K562 (cell line): Measurements from ENCODE around the gene SYT6. TPM values are rescaled to one million over a fixed set of nuclear protein-coding genes. Genes with fewer than 3 reads are reported as not detected.
"Not testable (repeated sequence)": the region's sequence is repeated elsewhere in the genome, so short reads cannot be mapped to it uniquely, and the experiment has no call there.

ENCODE experiments used
- ATAC-seq: fragments of 200-7000 bp; cut with Tn5 transposase; 3 replicates; pipeline ENCODE4 v1.9.1; 2020; ENCODE audit warnings: moderate library complexity
- BruUV-seq: library from RNA; stranded (reverse); fragments of 400-500 nt; replicated peaks from 2 replicates; lab custom pipeline; 2021; lab: Mats Ljungman, UMichigan
- CTCF ChIA-PET: fragments of 300-600 bp; formaldehyde crosslinking; extraction: SDS; loops from one replicate; lab custom pipeline; 2021; ENCODE audit warnings: low intra/inter-chr PET ratio; lab: Yijun Ruan, JAX
- POLR2A ChIA-PET: fragments of 300-600, 350-650 bp; sonication (Branson Sonifier 250); formaldehyde crosslinking; extraction: SDS; loops from one replicate; lab custom pipeline; 2021; ENCODE audit warnings: antibody characterized with exemption, inconsistent platforms; lab: Yijun Ruan, JAX
- DNase-seq, 4 experiments: peaks; one replicate each; pipeline versions ENCODE4 v3.0.0 to v3.0.0-alpha.2; 2011 to 2018; ENCODE audit warnings: low spot score in 3 of 4, mixed read lengths in 3 of 4; ENCODE audit errors: extremely low read depth in 1 of 4
- FAIRE-seq: peaks from 2 replicates; lab custom pipeline; 2011; peaks lifted over from hg19 to GRCh38; lab: Jason Lieb, UNC
- H2AFZ ChIP-seq: 2 replicates; pipeline ENCODE4 v1.6.0; 2011; ENCODE audit warnings: low read depth, low read length, control low read depth, inconsistent platforms
- H3K27ac ChIP-seq: fragments of 200-600 bp; 3 replicates; pipeline ENCODE4 v1.8.0; 2011; ENCODE audit warnings: low read depth, mild to moderate bottlenecking, control low read depth, inconsistent platforms, low read length, moderate library complexity, mixed read lengths; ENCODE audit errors: extremely low read depth
- H3K27me3 ChIP-seq, 2 experiments: fragments of 300-600 bp in 1 of 2; 2 replicates in 1 of 2; 3 replicates in 1 of 2; pipeline versions ENCODE4 v1.6.0 to v1.8.0; 2011; ENCODE audit warnings: inconsistent platforms in 2 of 2, low read length in 2 of 2, mild to moderate bottlenecking in 1 of 2, mixed read lengths in 1 of 2, moderate library complexity in 1 of 2; ENCODE audit not compliant: control insufficient read depth in 2 of 2, insufficient read depth in 2 of 2
- H3K36me3 ChIP-seq: fragments of 300-600 bp; 3 replicates; pipeline ENCODE4 v1.8.0; 2011; ENCODE audit warnings: mild to moderate bottlenecking, low read length, inconsistent platforms; ENCODE audit not compliant: control insufficient read depth, insufficient read depth
- H3K4me1 ChIP-seq, 2 experiments: fragments of 200-600 bp in 1 of 2; replicated peaks in 1 of 2; 2 replicates in 1 of 2; 3 replicates in 1 of 2; pipeline versions ENCODE4 v1.5.1 to v1.8.0; 2011; ENCODE audit warnings: inconsistent platforms in 2 of 2, low read length in 2 of 2, mild to moderate bottlenecking in 1 of 2, mixed read lengths in 1 of 2, moderate library complexity in 1 of 2; ENCODE audit not compliant: control insufficient read depth in 2 of 2, insufficient read depth in 2 of 2
- H3K4me2 ChIP-seq: 2 replicates; pipeline ENCODE4 v1.6.1; 2011; ENCODE audit warnings: low read length, control low read depth, inconsistent platforms, mixed read lengths; ENCODE audit not compliant: insufficient read depth
- H3K4me3 ChIP-seq: fragments of 200-600 bp; sonication (generic), shearing (Covaris generic); 2 replicates; pipeline ENCODE4 v1.5.1; 2016; ENCODE audit warnings: control low read depth, inconsistent platforms
- H3K79me2 ChIP-seq: fragments of 200-600 bp; 3 replicates; pipeline ENCODE4 v1.8.0; 2011; ENCODE audit warnings: low read length, inconsistent platforms; ENCODE audit not compliant: control insufficient read depth, insufficient read depth
- H3K9ac ChIP-seq, 2 experiments: 2 replicates each; pipeline versions ENCODE4 v1.6.0 to v1.6.1; 2011; ENCODE audit warnings: low read depth in 2 of 2, low read length in 2 of 2, control low read depth in 1 of 2, inconsistent platforms in 1 of 2, mild to moderate bottlenecking in 1 of 2, mixed read lengths in 1 of 2; ENCODE audit not compliant: insufficient read depth in 1 of 2
- H3K9me1 ChIP-seq: one replicate; pipeline ENCODE4 v1.6.0; 2011; ENCODE audit warnings: inconsistent platforms, mild to moderate bottlenecking, low read length, moderate library complexity; ENCODE audit not compliant: control insufficient read depth, insufficient read depth
- H3K9me3 ChIP-seq: replicated peaks from 2 replicates; pipeline ENCODE4 v1.5.1; 2011; ENCODE audit warnings: low read depth, low read length, inconsistent platforms; ENCODE audit not compliant: control insufficient read depth, insufficient read depth
- H4K20me1 ChIP-seq: replicated peaks from 2 replicates; pipeline ENCODE4 v1.6.1; 2011; ENCODE audit warnings: low read length, inconsistent platforms, mixed read lengths; ENCODE audit not compliant: control insufficient read depth, insufficient read depth
- CBFA2T2 ChIP-seq: fragments of 450-650 bp; conservative IDR thresholded peaks from 2 replicates; pipeline ENCODE4 v1.6.1; 2017; ENCODE audit warnings: mild to moderate bottlenecking
- RAD51 ChIP-seq: fragments of 450-650 bp; IDR thresholded peaks from 2 replicates; pipeline ENCODE4 v1.7.1; 2016; ENCODE audit warnings: low read depth, mild to moderate bottlenecking, borderline replicate concordance
- USF2 ChIP-seq: sonication (generic); formaldehyde crosslinking; IDR thresholded peaks from 2 replicates; pipeline ENCODE4 v1.5.0; 2020; ENCODE audit warnings: missing genetic modification reagents
- WGBS: fragments of 100-300 bp; shearing (Covaris generic); methylation state at CpG from one replicate; pipeline ENCODE4 v1.1.6; 2016; ENCODE audit warnings: low coverage, mixed read lengths; ENCODE audit not compliant: insufficient coverage; ENCODE audit errors: missing lambda C conversion rate; 5-methylcytosine and 5-hydroxymethylcytosine counted together
- in situ Hi-C: fragments of 300-500 bp; cut with MboI; formaldehyde crosslinking; loops from 4 replicates; pipeline ENCODE4 v1.15.0; 2018; ENCODE audit warnings: inconsistent platforms, mixed read lengths
- intact Hi-C: fragments of 100-400 bp; cut with micrococcal nuclease; formaldehyde crosslinking; loops from 2 replicates; pipeline ENCODE4 v1.14.2; 2022
- polyA plus RNA-seq, 8 experiments: library from polyadenylated mRNA; depleted of rRNA in 4 of 8; stranded (reverse) in 5 of 8; unstranded in 3 of 8; fragments of >200 nt; fragmentation: Nextera tagmentation in 2 of 8; fragmentation: Illumina TruSeq in 1 of 8; extraction: Ambion mirVana in 2 of 8; extraction: Trizol in 1 of 8; gene quantifications; 2 replicates each; pipeline versions ENCODE4 v1.2.1 to v1.2.3, GENCODE V29; 2011 to 2014; ENCODE audit warnings: inconsistent platforms in 1 of 8, missing spikeins in 1 of 8
- total RNA-seq, 7 experiments: library from RNA; depleted of rRNA in 6 of 7; stranded (reverse); fragments of >200 nt in 6 of 7; fragmentation: Illumina TruSeq in 2 of 7; extraction: Trizol in 2 of 7; gene quantifications; 2 replicates each; pipeline versions ENCODE4 v1.2.1 to v1.2.3, GENCODE V29; 2011 to 2021; ENCODE audit warnings: low replicate concordance in 1 of 7
- TF ChIP-seq, protein P1 (sequence below): fragments of 450-650 bp; formaldehyde crosslinking; IDR thresholded peaks from 2 replicates; pipeline ENCODE4 v1.4.0; 2020; ENCODE audit warnings: mild to moderate bottlenecking, mixed read lengths

SYT6 gene
- total and polyA plus RNA-seq, 9 of the 15 experiments (the other 6 are each of a cell fraction or from before 2014, with no cell fraction given): 0.06 TPM; not detected in 8

GRCh38 chr1:114065671-114066070, 88.0 kb downstream of the SYT6 start:
- H3K9me3 ChIP-seq, H4K20me1 ChIP-seq, CTCF ChIA-PET, H2AFZ ChIP-seq, H3K79me2 ChIP-seq, in situ Hi-C loops, ATAC-seq, H3K9me1 ChIP-seq, H3K27ac ChIP-seq, intact Hi-C loops, BruUV-seq, DNase-seq, H3K4me2 ChIP-seq, H3K4me3 ChIP-seq, H3K36me3 ChIP-seq, H3K27me3 ChIP-seq, FAIRE-seq, H3K9ac ChIP-seq, H3K4me1 ChIP-seq: not testable (repeated sequence)
- POLR2A ChIA-PET: interaction anchor here (0.5 kb wide), 1 partner anchor 872 kb away, joined by 3 read pairs; no protein-coding TSS in a partner anchor
- 2% methylated on average over 3 of the region's 3 CpGs for WGBS
- TF ChIP-seq USF2: peak; percentile 46; the same call in 1 of the 2 replicates
- 0 out of 2 replicates have a peak, but pooled peaks have one; percentile 11 for TF ChIP-seq CBFA2T2
- TF ChIP-seq, protein P1, sequence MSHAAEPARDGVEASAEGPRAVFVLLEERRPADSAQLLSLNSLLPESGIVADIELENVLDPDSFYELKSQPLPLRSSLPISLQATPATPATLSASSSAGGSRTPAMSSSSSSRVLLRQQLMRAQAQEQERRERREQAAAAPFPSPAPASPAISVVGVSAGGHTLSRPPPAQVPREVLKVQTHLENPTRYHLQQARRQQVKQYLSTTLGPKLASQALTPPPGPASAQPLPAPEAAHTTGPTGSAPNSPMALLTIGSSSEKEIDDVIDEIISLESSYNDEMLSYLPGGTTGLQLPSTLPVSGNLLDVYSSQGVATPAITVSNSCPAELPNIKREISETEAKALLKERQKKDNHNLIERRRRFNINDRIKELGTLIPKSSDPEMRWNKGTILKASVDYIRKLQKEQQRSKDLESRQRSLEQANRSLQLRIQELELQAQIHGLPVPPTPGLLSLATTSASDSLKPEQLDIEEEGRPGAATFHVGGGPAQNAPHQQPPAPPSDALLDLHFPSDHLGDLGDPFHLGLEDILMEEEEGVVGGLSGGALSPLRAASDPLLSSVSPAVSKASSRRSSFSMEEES: peak; percentile 77
- peak; percentile 72 for TF ChIP-seq RAD51
